ENCODE measurements around the gene ARF3. TPM values are rescaled to one million over a fixed set of nuclear protein-coding genes. Genes with fewer than 3 reads are reported as not detected.
A peak's percentile ranks its signal among the peaks of the same experiment; 100 is the strongest.

ARF3 gene
- total RNA-seq (2016; rRNA removed; fragmentation: Illumina TruSeq; extraction: Trizol), result 48.4 and 53.8 TPM in 2 replicates
- total RNA-seq (2016; cell fraction: cytosol; rRNA removed; fragmentation: Illumina TruSeq; extraction: Trizol; ENCODE audit: low read depth), result 12.0 and 15.8 TPM in 2 replicates
- total RNA-seq (2016; cell fraction: insoluble cytoplasmic fraction; rRNA removed; fragmentation: Illumina TruSeq; extraction: Trizol), result 43.0 and 57.4 TPM in 2 replicates
- 15.7 and 16.6 TPM in 2 replicates for total RNA-seq (2016; cell fraction: membrane; rRNA removed; fragmentation: Illumina TruSeq; extraction: Trizol)
- total RNA-seq (2016; cell fraction: nucleus; rRNA removed; fragmentation: Illumina TruSeq; extraction: Trizol), result 20.9 and 24.1 TPM in 2 replicates
- polyA plus RNA-seq (2011; rRNA removed), result 57.9 and 60.0 TPM in 2 replicates
- 60.3 and 60.4 TPM in 2 replicates for polyA plus RNA-seq (2011; cell fraction: cytosol; rRNA removed)
- polyA plus RNA-seq (2011; cell fraction: nucleus; rRNA removed), result 32.8 and 38.8 TPM in 2 replicates
- polyA plus RNA-seq (2012), result 39.0 and 41.4 TPM in 2 replicates
- 11.9 and 13.5 TPM in 2 replicates for polyA plus RNA-seq (2016; cell fraction: cytosol; fragmentation: Illumina TruSeq; extraction: Trizol; ENCODE audit: low read depth)
- polyA plus RNA-seq (2016; cell fraction: insoluble cytoplasmic fraction; fragmentation: Illumina TruSeq; extraction: Trizol; ENCODE audit: low read depth), result 76.4 and 85.2 TPM in 2 replicates
- 13.7 and 16.3 TPM in 2 replicates for polyA plus RNA-seq (2016; cell fraction: membrane; fragmentation: Illumina TruSeq; extraction: Trizol; ENCODE audit: low read depth)
- 47.8 and 51.2 TPM in 2 replicates for polyA plus RNA-seq (2016; cell fraction: nucleus; fragmentation: Illumina TruSeq; extraction: Trizol; ENCODE audit: insufficient read depth, low read depth)
- 62.5 and 183 TPM in 2 replicates for polyA minus RNA-seq (2011; rRNA and poly(A)+ RNA removed; ENCODE audit: low replicate concordance)
- 19.9 and 22.8 TPM in 2 replicates for polyA minus RNA-seq (2011; cell fraction: cytosol; rRNA and poly(A)+ RNA removed)
- 27.7 and 29.2 TPM in 2 replicates for polyA minus RNA-seq (2011; cell fraction: nucleus; rRNA and poly(A)+ RNA removed)
- percentile 85 among the genes with signal in this experiment for Bru-seq, nascent RNA
- percentile 99 among the genes with signal in this experiment for BruChase-seq, experiment 1, labeled RNA remaining after a 6-hour chase
- percentile 97 among the genes with signal in this experiment for BruChase-seq, experiment 2, labeled RNA remaining after a 2-hour chase
- long read RNA-seq, experiment 1, full-length matches to known transcripts, result 15 of 30 reads
- long read RNA-seq, experiment 1, partial matches to known transcripts, result 0 of 30 reads
- long read RNA-seq, experiment 1, other reads (novel, unspliced or antisense), result 15 of 30 reads
- long read RNA-seq, experiment 2, full-length matches to known transcripts, result 88 of 203 reads
- long read RNA-seq, experiment 2, partial matches to known transcripts, result 13 of 203 reads
- long read RNA-seq, experiment 2, other reads (novel, unspliced or antisense), result 102 of 203 reads

GRCh38 chr12:48957141-48958048 is at the start of gene ARF3:
Gene ARF3, minus strand, starts transcription at chr12:48957487. Its CDS starts 16,392 bp downstream, at chr12:48941095.
- Histone ChIP-seq H4K20me1 (ENCODE audit: insufficient read depth, low read length) (peaks cover 6% of the 10 kb centered on the region; the same call in 1 of the 2 replicates), H3K27me3 (ENCODE audit: control insufficient read depth in 1 of 2, insufficient read depth in 2 of 2, low read length in 2 of 2) (0 out of 5 replicates have a peak, but pooled peaks cover 0 to 1% of the 10 kb centered on the region in 2 experiments), H3K9me3 (ENCODE audit: low read length) (no peaks in the 10 kb centered on the region), H3K4me3 (replicated peaks in 1 of 3; ENCODE audit: insufficient read depth in 1 of 3, low read depth in 2 of 3, low read length in 3 of 3) (peak within 1 kb of the TSS; percentile 85 to 98 (median 96)), H3K79me2 (ENCODE audit: insufficient read depth, low read length) (peaks cover 38% of the 10 kb centered on the region), H3K27ac (ENCODE audit: extremely low read length, insufficient read depth, low read length) (peak within 1 kb of the TSS; percentile 66), H2AFZ (ENCODE audit: low read length) (peak within 1 kb of the TSS; percentile 28), H3K9ac (ENCODE audit: insufficient read depth, low read depth, low read length) (peak within 1 kb of the TSS; percentile 80), H3K4me1 (ENCODE audit: insufficient read depth, low read length) (peaks cover 32% of the 10 kb centered on the region), H3K4me2 (ENCODE audit: low read depth, low read length) (peak within 1 kb of the TSS; percentile 94), H3K36me3 (replicated peaks in 1 of 2; ENCODE audit: control insufficient read depth in 1 of 2, insufficient read depth in 2 of 2, low read length in 2 of 2) (peaks cover 0 to 13% of the 10 kb centered on the region in 2 experiments; a peak in 2 of 5 replicates)
- peak; percentile 84 for DNase-seq (ENCODE audit: low spot score)
- ChIA-PET CTCF (ENCODE audit: low intra/inter-chr PET ratio, low total read pairs) (no interaction called here), POLR2A (interaction anchor here (0.8 to 1.4 kb wide), 15 partner anchors 9 to 168 kb away, joined by 3 to 9 read pairs (median 4); partner anchors contain the start of genes ADCY6, DDN, DDX23 and FKBP11)
- intact Hi-C loops (cut with micrococcal nuclease; ENCODE audit: unreplicated experiment), result loop anchor here (5.0 kb wide), 1 partner anchor 1975 kb away; no protein-coding TSS in a partner anchor
- in situ Hi-C loops (cut with HindIII; ENCODE audit: extremely low pct_ligation_motif_present, low pct_unique_long_range_greater_than_20kb), result no loop called here
- WGBS (ENCODE audit: low lambda C conversion rate), result under 1% methylated on average over 26 of the region's 58 CpGs
- BruUV-seq (replicated peaks), result no TSS peak
- FAIRE-seq, result peak; percentile 57
- peak; percentile 96 for ATAC-seq
- TF ChIP-seq, protein P1, sequence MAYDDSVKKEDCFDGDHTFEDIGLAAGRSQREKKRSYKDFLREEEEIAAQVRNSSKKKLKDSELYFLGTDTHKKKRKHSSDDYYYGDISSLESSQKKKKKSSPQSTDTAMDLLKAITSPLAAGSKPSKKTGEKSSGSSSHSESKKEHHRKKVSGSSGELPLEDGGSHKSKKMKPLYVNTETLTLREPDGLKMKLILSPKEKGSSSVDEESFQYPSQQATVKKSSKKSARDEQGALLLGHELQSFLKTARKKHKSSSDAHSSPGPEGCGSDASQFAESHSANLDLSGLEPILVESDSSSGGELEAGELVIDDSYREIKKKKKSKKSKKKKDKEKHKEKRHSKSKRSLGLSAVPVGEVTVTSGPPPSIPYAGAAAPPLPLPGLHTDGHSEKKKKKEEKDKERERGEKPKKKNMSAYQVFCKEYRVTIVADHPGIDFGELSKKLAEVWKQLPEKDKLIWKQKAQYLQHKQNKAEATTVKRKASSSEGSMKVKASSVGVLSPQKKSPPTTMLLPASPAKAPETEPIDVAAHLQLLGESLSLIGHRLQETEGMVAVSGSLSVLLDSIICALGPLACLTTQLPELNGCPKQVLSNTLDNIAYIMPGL (CRISPR knock-in tag; IDR thresholded peaks at IDR 0.05; ENCODE audit: borderline replicate concordance in 1 of 2, low read depth in 1 of 2), result peak in 1 of 2 experiments; percentile 89; a peak in 2 of 4 replicates
- TF ChIP-seq, protein P2, sequence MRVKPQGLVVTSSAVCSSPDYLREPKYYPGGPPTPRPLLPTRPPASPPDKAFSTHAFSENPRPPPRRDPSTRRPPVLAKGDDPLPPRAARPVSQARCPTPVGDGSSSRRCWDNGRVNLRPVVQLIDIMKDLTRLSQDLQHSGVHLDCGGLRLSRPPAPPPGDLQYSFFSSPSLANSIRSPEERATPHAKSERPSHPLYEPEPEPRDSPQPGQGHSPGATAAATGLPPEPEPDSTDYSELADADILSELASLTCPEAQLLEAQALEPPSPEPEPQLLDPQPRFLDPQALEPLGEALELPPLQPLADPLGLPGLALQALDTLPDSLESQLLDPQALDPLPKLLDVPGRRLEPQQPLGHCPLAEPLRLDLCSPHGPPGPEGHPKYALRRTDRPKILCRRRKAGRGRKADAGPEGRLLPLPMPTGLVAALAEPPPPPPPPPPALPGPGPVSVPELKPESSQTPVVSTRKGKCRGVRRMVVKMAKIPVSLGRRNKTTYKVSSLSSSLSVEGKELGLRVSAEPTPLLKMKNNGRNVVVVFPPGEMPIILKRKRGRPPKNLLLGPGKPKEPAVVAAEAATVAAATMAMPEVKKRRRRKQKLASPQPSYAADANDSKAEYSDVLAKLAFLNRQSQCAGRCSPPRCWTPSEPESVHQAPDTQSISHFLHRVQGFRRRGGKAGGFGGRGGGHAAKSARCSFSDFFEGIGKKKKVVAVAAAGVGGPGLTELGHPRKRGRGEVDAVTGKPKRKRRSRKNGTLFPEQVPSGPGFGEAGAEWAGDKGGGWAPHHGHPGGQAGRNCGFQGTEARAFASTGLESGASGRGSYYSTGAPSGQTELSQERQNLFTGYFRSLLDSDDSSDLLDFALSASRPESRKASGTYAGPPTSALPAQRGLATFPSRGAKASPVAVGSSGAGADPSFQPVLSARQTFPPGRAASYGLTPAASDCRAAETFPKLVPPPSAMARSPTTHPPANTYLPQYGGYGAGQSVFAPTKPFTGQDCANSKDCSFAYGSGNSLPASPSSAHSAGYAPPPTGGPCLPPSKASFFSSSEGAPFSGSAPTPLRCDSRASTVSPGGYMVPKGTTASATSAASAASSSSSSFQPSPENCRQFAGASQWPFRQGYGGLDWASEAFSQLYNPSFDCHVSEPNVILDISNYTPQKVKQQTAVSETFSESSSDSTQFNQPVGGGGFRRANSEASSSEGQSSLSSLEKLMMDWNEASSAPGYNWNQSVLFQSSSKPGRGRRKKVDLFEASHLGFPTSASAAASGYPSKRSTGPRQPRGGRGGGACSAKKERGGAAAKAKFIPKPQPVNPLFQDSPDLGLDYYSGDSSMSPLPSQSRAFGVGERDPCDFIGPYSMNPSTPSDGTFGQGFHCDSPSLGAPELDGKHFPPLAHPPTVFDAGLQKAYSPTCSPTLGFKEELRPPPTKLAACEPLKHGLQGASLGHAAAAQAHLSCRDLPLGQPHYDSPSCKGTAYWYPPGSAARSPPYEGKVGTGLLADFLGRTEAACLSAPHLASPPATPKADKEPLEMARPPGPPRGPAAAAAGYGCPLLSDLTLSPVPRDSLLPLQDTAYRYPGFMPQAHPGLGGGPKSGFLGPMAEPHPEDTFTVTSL (CRISPR knock-in tag; IDR thresholded peaks at IDR 0.05; ENCODE audit: borderline replicate concordance), result no peak
- TF ChIP-seq, protein P3, sequence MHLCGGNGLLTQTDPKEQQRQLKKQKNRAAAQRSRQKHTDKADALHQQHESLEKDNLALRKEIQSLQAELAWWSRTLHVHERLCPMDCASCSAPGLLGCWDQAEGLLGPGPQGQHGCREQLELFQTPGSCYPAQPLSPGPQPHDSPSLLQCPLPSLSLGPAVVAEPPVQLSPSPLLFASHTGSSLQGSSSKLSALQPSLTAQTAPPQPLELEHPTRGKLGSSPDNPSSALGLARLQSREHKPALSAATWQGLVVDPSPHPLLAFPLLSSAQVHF (CRISPR knock-in tag; IDR thresholded peaks at IDR 0.05), result peak; percentile 46; the same call in 1 of the 2 replicates
- TF ChIP-seq KAT8 (CRISPR knock-in tag; IDR thresholded peaks at IDR 0.05) (peak; percentile 81), HNRNPUL1 (IDR thresholded peaks at IDR 0.05; ENCODE audit: low read depth, low read length) (no peak), MEF2D (CRISPR knock-in tag; IDR thresholded peaks at IDR 0.05) (peak; percentile 78)

Measured in HepG2 (cell line).